Mammary microvascular endothelial cell (primary cell): Measurements from ENCODE around the gene RHOC. TPM values are rescaled to one million over a fixed set of nuclear protein-coding genes. Genes with fewer than 3 reads are reported as not detected.

Experiments used
- total RNA-seq: library from RNA; depleted of rRNA; stranded (reverse); fragments of >200 nt; gene quantifications from 2 replicates; pipeline ENCODE4 v1.2.3, GENCODE V29; 2015

RHOC gene
- total RNA-seq, result 958 and 1,021 TPM in 2 replicates

DNA sequence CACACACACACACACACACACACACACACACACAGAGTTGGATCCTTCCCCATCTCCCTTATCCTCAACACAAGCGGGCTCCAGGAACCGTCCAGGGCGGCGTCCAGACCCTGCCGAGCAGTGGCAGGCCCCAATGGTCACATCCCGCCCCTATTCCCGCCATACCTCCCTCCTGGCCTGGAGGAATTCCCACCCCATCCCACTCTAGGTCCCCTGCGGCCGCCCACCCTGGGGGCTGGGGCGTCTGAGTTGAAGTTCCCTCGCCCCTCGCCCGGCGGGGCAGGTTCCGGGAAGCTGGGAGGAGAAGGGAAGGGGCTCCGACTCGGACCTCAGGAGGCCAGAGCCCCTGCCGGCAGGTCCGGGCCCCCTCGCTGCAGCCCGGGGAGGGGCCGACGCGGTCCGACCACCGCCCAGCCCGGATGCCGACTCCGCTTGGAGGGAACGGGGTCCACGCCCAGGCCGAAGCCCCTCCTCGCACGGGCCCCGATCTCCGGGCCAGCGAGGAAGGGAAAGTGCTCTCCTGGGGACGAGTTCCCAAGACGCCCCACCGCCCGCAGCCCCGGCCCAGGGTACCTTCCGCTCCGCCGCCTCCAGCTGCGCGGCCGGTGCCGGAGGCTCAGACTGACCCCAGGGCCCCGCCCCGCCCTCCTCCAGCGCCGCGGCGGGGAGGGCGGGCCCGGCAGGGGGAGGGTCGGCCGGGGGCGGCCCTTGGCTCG, at the start of gene RHOC:
TSS of gene RHOC (minus strand) at position 623 of the 716 bp plus-strand sequence. CDS start 3,328 bp downstream, outside the sequence.

GRCh38 chr1:112715264-112716053, 8.5 kb upstream of the RHOC start, which contains the start of gene PPM1J:
Gene PPM1J, minus strand, starts transcription at chr1:112715332. Its CDS starts 31 bp downstream, at chr1:112715301.

GRCh38 chr1:112674440-112674985, 32.4 kb downstream of the RHOC start, which contains the start of gene MOV10:
Gene MOV10, plus strand, starts transcription at chr1:112674659. Its CDS starts 254 bp downstream, at chr1:112674913.

Other genes with a start within 250 kb of the RHOC start
- gene WNT2B, start 198.2 kb downstream of the RHOC start, total RNA-seq, result 0.59 and 0.73 TPM in 2 replicates
- gene ST7L, start 88.0 kb downstream of the RHOC start, total RNA-seq, result 13.8 and 19.3 TPM in 2 replicates
- gene CAPZA1, start 87.3 kb downstream of the RHOC start, total RNA-seq, result 293 and 313 TPM in 2 replicates
- gene MOV10, start 32.5 kb downstream of the RHOC start, total RNA-seq, result 68.8 and 75.0 TPM in 2 replicates
- 1.00 and 1.8 TPM in 2 replicates for gene PPM1J, start 8.2 kb upstream of the RHOC start, total RNA-seq
- gene SLC16A1, start 249.1 kb upstream of the RHOC start, total RNA-seq, result 75.0 and 87.6 TPM in 2 replicates